ENCODE measurements around the gene RAG1.

DNA sequence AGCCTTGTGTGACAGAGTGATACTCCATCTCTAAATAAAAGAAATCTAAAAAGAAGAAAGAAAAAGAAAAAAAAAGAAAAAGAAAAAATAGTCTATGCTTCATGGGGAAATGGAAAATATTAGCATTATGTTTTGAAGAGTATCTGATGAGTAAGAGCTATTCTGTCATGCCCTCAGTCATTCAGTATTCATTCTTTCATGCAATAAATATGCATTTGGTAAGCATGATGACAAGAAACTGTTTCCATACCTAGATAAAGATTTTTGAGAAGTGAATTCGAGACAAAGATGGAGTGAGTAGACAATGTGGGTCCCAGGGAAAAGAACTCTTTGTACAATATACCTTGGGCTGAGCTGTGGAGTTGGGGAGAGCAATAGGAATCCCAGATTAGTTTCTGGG lies 20.3 kb downstream of the RAG1 start:
- TF ChIP-seq, protein P1, sequence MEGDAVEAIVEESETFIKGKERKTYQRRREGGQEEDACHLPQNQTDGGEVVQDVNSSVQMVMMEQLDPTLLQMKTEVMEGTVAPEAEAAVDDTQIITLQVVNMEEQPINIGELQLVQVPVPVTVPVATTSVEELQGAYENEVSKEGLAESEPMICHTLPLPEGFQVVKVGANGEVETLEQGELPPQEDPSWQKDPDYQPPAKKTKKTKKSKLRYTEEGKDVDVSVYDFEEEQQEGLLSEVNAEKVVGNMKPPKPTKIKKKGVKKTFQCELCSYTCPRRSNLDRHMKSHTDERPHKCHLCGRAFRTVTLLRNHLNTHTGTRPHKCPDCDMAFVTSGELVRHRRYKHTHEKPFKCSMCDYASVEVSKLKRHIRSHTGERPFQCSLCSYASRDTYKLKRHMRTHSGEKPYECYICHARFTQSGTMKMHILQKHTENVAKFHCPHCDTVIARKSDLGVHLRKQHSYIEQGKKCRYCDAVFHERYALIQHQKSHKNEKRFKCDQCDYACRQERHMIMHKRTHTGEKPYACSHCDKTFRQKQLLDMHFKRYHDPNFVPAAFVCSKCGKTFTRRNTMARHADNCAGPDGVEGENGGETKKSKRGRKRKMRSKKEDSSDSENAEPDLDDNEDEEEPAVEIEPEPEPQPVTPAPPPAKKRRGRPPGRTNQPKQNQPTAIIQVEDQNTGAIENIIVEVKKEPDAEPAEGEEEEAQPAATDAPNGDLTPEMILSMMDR (IDR thresholded peaks at IDR 0.05; ENCODE audit: low read length): no peak
- TF ChIP-seq EZH2 (optimal IDR thresholded peaks at IDR 0.05; ENCODE audit: low read depth, low read length): no peak
